NCI-H187 (cell line): ENCODE results near the gene MEIS2.

ENCODE experiments used
- DNase-seq, 2 experiments: peaks; one replicate each; lab custom pipeline; 2025; lab: John Stamatoyannopoulos, UW

The MEIS2 gene

DNA sequence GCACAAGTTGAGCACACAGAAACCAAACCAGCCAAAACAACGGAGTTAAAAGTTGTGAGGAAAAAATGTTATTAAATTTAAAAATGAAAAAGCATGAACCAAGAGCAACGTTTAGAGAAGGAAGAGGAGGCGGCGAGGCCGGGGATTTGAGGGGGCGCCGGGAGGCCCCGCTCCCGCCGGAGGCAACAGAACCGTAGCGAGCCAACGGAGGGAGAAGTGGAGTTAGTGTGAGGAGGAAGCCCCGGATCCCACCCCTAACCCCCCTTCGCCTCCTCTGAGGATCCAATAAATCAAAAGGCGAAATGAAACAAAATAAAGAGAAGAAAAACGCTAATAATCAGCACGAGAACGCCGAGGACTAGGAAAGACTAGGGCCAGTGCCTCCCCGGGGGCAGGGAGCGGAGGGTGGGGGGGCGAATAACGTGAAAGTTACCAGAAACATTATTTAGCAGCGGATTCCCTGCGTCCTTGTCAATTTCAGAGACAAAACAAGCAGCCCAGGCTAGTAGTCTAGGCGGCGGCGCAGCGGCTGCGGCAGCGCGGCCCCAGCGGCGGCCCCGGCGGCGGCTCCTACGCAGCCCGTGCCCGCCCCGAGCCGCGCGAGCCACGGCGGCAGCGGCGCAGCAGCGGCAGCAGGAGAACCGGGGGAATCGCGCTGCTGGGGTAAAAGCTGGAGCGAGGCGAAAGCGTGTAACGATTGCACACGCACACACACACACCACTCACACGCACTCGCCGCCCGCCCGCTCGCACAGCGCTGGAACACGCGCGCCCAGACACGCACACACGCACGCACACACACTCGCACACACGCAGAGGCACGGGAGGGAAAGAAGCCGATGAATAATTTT is 1.7 kb downstream of the MEIS2 start:
- DNase-seq: no peak

DNA sequence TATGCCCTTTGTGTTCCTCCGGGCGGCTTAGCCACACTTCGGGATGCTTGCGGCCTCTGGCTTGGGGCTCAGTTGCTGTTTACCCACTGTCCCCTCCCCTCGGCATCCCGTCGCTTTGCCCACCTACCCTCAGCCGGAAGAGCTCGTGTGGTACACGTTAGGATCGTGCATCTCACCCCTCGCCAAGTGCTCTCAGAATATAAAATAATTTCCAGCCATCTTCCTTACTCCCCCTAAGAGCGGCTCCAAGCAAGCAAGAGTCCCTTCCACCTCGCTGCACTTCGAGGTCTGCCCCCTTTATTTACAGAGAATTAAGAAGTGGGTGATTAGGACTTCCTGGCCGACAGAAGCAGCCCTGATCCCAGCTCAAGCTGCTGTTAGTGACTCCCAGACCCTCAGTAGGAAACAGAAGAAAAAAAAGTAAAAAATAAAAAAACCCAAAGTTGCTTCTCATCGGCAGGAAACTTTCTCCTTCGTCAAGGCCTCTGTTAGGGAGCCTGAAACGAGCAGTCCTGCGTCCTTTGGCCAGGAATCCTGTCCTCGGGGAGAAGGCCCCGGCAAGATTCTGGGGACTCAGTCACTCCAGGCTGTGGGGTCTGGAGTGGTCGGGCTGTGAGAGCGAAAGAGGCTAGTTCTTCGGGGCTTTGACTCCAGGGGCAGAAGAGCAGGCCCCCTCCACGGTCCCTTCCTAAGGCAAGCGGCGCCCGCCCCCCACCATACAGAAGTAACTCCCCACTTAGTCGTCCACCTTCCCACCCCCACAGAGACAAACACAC is 3.0 kb downstream of the MEIS2 start:
- no peak for DNase-seq

DNA sequence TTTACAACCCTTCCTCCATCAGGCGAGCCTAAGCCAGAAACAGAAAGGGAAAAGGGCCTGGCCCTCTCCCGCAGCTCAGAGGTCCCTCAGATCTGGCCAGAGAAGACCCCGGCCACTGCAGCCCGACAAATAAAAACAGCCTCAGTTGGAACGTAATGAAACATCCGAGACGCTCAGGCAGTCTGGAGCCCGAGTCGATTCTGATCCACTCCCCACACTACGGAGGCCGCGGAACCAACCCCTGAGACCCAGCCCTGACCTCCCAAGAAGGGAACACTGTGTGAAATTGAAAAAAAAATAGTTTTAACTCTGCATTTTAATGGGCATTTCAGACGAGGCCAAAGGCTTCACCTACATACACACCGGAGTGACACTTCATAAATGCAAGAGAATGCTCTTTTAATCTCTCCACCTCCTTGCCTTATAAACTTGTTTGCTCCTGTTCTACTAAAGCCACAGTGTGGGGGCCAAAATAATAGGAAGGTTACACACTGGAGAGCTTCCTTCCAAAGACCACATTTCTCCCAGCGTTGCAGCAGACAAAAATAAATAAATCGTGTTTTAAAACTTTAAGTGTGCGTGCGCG is 3.7 kb downstream of the MEIS2 start:
- DNase-seq: no peak

DNA sequence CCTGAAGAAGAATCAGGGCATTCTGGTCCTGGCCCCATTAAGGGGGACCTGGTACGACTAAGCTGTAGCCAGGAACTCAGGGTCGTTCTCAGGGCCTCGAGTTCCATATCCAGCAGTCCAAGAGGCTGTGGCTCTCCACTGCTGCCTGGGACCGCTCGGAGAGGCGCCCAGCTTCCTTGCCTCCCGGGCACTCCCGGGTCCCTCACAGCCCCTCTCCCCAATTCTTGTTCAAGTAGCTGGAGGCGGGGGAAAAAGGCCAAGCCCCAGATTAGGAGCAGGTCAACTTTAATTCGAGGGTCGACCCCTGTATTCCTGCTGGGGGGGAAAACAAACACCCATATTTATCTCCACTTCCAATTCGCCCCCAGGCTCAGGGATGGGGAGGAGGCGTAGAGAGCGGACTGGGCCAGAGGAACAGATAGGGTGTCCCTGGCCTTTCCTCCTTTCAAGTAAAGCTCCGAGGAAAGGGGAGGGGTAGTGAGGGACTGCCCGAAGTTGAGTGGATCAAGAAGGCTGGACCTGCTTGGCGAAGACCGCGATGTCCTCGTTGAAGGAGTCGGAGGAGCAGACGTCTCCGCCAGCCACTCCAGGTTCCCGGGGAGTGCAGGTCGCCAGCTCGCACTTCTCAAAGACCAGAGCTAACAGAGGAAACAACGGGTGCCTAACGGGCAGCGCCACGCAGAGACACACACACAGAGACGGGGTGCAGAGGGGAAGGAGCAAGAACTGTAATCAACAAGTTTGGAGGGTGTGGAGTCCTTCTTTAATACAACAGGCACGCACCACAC is 4.4 kb downstream of the MEIS2 start:
- no peak for DNase-seq

DNA sequence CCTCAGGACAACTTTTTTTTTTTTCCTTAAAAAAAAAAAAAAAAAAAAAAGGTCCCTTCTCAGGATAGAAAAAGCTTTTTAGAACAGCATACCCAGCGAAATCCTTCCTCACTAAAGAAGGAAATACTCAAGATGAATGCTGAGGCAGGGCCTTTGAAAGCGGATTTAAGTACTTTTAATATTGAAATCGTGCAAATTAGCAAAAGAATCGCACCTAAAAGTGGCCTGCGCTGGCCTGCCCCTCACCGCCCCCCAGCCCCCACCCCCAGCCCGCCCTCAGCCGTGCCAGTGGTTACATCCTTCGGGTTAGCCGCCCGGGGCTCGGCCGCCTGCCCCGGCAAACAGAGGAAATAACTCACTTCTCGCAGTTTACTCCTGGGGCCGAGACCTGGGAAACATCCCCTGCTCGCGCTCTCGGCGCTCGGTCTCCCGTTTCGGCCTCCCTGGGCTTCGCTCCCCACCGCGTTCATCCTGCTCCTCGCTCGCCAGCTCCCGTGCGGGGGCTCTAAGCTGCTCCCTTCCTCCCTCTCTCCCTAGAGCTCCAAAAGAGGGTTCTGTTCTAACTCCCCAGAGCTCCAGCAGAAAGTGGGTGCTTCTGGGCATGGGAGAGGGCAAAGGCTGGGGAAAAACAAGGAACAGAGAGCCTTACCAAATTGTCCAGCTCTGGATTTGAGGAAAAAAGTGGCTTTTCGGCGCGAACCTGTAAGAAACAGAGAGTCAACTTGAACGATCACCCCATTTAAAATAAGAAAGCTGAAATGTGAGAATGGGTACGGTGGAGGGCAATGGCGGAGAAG is 5.2 kb downstream of the MEIS2 start:
- no peak for DNase-seq

DNA sequence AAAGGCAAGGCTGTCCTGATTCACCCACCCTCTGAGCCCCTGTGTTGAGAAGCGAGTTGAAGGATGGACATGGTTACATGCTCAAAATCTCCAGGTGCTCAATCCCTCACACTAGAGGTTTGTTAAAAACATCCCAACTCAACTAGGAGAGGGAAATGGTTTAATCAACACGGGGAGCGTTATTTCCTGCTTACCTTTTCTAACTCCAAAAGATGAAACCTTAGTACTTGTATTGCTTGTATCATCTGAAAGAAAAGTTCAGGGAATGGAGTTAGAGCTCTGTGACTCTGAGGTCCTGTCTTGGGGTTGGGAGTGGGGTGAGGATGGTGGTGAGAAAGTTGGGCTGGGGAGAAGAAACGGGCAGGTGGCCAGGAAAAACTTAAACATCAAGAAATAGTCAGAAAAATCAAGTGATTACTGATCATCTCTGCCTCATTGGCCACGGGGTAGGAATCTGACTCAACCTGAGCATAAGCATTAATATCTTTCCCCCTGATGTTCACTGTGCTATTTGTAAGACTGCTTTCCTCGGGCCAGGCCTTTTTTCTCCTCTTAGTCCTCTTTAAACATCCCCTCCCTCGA is 5.9 kb downstream of the MEIS2 start:
- no peak for DNase-seq

DNA sequence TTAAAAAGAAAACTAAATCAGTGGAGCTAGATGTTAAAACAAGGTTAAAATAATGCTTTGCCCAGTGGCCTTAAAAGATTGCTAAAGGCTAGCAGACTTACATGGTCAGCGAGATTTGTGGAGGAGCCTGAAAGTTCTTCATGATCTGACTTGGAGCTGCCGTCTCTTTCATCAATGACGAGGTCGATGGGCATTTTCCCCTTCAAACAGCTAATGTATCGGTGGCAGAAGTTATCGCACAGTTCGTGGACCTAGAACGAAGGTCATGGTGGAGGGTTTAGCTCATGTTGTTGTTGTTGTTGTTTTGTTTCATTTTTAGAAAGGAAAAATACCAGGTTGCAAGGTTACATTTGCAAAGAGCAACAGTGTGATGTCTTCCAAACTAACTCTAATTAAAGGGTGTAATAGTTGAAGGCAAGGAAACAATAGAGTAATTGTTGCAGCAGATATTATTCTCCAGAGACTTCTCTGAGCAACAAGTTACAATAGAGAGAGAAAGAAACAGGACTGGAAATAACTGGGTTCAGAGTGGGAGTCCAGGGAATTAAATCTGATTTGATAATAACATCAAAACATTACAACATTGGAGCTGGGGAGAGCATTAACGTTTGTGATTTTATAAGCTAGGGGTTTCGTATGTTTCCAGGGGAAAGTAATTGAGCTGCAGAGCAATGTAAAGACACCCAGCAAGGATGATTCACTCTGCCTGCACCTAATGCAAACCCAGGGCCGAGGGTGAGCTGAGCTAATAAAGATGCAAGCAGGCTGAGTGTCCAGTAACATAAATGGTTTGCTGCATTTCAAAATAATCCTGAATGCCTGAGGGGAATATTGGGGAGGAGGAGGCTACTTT is 6.6 kb downstream of the MEIS2 start:
- DNase-seq: no peak

DNA sequence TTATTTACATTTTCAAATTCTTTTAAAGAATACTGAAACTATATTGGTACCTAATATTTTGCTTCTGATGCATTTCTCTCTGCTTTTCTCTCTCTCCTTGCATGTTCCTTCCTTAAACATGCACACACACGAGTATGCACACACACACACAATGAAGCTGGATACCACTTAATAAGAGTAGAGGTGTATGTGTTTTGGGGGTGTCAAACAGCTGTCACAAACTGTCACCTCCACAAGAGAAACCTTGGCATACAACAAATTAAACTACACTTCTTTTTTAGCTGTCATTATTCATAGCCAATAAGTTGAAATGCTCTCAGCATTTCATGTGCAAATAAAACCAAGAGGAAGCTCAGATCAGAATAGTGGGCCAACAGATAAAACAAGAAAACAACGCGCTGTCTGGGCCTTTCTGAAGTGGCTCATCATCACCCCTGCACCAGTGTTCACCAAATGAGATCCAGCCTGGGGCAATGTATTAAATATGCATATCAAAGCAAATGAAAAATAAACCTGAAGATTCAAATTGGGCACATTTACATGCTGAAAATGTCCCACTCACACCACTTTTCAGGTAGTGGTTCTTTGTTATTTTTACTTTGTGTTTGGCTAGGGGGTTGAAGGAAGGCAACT is 9.7 kb downstream of the MEIS2 start:
- DNase-seq: no peak

DNA sequence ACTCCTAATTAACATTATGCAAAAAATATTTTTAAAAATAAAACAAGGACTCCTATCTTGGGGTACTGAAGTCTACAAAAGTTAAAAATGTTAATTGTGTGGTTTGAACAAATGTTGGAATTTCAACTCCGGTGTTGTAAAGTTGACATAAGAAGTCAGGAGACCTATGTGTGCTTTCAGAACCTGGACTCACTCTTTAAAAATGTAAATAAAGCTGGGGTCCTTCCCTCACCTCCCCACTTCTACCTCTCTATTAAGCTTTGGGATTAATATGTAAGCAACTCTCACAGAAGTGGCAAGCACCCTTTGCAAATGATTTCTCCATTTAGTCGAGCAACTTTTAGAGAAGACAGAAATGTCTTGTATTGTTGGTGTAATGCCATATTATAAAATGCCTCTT is 11.9 kb downstream of the MEIS2 start:
- no peak for DNase-seq

DNA sequence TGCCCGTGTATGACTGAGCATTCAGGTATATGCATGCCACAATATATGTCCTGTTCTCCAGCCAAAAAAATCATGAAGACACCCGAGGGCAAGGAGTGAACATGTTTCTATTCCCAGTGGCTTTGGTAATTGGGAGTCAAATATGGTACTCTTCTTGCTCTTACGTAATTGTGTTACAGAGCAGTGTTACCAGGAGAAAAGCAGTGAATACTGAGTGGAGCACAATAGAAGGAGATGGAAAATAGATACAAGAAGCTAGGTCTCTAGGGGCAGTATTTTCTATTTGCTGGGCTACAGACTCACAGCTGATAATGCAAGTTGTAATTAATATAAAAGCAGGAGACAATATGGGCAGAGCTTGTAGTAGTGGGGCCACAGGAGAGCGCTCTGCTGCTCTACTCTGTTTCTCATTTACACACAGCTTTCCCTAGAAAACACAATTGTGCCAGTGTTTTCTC is 13.2 kb downstream of the MEIS2 start:
- DNase-seq: no peak

DNA sequence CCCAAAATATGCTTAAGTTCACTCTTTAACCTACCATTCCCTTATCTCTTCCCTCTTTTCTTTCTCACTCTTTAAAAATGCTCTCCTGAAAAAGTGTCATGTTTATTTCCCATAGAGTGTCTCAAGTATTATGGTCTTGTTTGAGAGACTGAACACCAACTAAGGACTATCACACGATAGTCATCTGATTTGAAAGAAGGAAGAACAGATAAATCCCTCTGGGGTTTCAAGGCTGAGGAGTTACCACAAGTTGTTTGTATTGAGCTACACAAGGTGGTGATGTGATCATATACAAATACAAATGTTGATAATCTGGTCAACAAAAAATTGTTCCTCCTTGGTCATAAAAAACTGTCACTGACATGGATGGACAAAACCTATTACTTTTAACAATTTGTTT is 13.8 kb downstream of the MEIS2 start:
- DNase-seq: no peak

DNA sequence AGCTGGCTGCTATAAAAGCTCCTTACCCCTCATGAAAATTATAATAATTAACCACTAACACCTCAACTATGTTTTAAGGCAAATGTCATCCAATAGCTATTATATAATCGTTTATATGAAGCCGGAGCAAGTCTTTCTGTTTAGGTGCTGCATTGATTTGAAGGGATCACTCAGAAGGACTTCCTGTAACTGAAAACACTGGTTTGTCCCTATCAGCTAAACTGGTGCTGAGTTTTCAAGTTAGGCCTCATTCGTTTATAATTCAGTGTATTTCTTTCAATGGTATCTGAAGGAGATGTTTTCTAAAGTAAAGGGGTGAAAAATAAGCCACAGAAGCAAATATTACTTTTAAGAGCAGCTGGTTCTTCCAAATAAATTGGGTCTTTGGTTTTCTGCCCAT is 14.2 kb downstream of the MEIS2 start:
- no peak for DNase-seq

DNA sequence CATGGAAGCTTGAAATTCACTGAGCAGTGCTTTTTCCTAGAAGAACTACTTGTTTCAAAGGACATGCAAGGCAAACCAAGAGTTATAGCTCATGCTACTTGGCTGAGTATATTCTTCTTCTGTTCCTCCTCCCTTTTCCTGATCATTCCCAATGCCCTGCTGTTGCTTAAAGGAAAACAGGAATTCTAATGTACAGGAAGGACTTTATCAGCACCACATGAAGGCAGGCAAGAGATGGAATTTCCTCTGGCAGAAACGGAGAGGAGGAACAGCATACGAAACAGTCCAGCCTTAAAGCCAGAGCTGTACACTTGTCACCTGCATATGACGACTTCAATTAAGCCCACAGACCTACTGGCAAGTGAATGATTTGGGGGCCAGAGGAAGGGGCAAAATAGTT is 15.7 kb downstream of the MEIS2 start:
- no peak for DNase-seq

DNA sequence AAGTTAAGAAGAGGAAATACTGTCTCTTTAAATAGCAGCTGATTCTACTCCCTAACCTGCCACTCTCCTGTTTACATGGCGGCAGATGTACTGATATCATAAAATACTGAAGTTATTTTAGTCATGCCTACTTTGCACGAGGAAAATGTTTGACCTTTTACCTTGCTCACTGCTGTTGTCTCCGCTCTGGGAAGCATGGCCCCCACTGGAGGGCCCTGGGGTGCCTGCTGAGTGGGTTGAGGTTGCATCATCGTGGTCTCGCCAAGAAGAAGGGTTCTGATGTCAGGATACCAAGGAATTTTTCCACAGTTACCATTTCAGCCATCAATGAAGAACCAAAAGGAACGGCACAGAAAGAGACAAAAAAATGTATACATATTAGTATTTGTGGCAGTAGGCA is 16.7 kb downstream of the MEIS2 start:
- no peak for DNase-seq

DNA sequence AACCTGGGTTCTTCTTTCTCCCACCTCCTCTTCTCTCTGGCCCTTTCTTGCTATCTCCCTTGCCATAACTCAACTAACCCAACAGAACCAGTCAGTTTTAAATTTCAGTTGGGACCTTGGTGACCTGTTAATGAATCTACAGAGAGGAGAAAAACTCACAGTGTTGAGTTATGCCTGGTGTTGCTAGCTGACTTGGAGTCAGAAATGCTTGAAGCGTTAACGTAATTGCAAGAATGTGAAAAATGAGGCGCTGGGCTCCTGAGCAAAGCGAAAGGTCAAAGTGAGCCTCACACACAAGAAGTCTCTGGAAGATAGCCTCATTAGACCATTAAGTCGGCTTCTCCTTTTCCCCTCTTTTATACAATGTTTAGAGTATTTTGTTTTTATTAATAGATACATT is 18.4 kb downstream of the MEIS2 start:
- DNase-seq: no peak

DNA sequence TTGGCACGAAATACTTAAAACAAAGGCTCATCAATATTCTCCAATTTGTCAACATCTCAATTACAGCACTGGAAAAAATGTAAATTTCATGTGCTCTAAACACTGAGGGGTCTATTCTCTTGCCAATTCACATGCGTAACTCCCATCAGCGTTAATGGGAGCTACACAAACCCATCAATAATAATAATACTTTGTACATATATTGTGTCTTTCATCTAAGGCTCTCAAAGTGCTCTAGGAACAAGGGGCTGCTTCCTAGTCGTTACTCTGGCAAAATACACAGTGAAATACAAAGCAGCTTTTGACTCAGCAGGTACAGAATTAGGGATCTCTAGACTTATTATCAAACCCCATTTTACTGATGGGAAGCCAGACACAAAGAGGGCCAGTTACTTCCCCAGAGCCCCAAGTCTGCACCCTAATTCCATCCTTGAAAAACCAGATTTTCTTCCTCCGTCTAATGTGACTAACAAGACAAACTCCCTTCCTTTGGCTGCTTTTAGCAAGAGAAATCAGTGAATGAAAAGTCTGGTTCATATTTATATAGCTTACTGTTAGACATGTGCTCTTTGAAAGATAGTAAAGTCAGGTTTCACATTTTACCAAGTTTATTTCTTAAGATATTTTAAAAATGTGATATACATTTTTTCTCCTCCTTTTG is 20.0 kb downstream of the MEIS2 start:
- DNase-seq: no peak

DNA sequence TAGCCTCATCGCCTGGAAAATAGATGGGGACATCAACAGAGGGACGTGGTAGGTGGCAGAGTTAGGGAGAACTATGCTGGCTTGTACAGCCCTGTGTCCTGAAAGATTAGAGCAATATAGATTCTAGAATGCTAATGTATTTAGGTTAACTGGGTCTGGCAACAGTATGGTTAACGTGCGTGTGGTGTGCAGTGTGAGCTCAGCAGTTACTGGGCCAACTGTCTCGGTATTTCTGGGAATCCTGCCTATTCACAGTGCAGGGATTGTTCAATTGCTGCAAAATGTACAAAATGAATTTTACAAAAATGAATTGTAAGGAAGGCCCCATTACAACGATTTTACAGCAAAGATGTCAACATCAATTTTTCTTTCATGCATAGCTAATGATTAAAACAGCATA is 20.6 kb downstream of the MEIS2 start:
- no peak for DNase-seq

DNA sequence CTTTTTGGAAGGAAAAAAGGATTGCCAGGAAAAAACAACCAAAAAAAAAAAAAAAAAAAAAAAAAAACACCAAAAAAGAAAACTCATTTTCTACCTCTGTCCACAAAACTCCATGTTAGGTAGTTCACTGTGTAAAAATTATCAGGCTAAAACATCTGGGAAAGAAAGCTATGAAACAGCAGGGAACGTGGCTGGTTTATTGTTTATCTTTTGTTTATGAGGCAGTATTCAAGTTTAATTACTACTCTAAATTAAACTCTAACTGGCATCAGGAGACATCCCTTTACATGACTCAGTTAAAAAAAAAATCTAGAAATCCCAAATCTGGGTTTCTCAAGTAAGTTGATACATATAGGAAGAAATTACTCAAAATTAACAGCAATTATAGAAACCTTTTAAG is 21.8 kb downstream of the MEIS2 start:
- DNase-seq: no peak
